Measurements from ENCODE around the gene MERTK. TPM values are rescaled to one million over a fixed set of nuclear protein-coding genes. Genes with fewer than 3 reads are reported as not detected.
A peak's percentile ranks its signal among the peaks of the same experiment; 100 is the strongest.

Gene MERTK
- total and polyA plus RNA-seq, 10 of the 15 experiments (the other 5 are each of a cell fraction or from before 2014, with no cell fraction given), result 0.13 to 30.6 (median 0.50) TPM

- TF ChIP-seq PRDM15 (CRISPR knock-in tag; IDR thresholded peaks at IDR 0.05) (no peak), POLR2AphosphoS5 (IDR thresholded peaks at IDR 0.05; ENCODE audit: low read length) (peak; percentile 95), CUX1 (IDR thresholded peaks at IDR 0.05; ENCODE audit: insufficient replicate concordance, low read depth, low read length) (no peak), ELK1 (IDR thresholded peaks at IDR 0.05; ENCODE audit: low read depth, low read length) (no peak), SPI1 (IDR thresholded peaks at IDR 0.05; ENCODE audit: borderline replicate concordance, insufficient read depth, low read depth, low read length) (peak; percentile 77), MXI1 (IDR thresholded peaks at IDR 0.05; ENCODE audit: low read depth, low read length) (peak; percentile 99), RCOR1 (conservative IDR thresholded peaks at IDR 0.05; ENCODE audit: low read depth, low read length) (no peak), CHD4 (IDR thresholded peaks at IDR 0.05) (no peak), PBX3 (IDR thresholded peaks at IDR 0.05; ENCODE audit: insufficient replicate concordance, low read depth, low read length) (no peak), BRCA1 (IDR thresholded peaks at IDR 0.05; ENCODE audit: low read depth, low read length) (no peak), NRF1 (conservative IDR thresholded peaks at IDR 0.05; ENCODE audit: low read depth, low read length) (peak; percentile 57), IRF3 (IDR thresholded peaks at IDR 0.05) (no peak), ESRRA (IDR thresholded peaks at IDR 0.05; ENCODE audit: low read length) (no peak)
These were observed 14.5 kb upstream of the MERTK start, which contains the start of gene ANAPC1 (continued) for GRCh38 chr2:111883661-111884591.

Data from GM12878 (cell line).